ENCODE measurements around the gene CLSTN2.

DNA sequence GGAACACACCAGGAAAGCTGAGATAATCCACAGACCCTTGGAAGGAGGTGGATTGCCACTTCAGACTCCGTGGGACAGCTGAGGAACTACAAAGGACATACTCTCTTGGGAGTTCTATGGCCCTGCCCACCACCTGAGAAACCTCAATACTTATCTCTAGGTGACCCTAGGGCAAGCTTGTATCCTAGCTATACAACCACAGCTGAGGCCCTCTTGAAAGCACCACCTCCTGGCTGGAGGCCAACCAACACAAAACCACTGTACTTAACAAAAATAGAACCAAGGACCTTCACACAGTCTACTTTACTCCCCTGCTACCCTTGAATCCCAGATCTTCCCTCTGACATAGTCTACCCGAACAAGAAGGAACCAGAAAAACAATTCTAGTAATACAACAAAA is 682.1 kb downstream of the CLSTN2 start:
- no peak for TF ChIP-seq POLR2AphosphoS5 (IDR thresholded peaks at IDR 0.05; ENCODE audit: low read depth, low read length)
- no peak for TF ChIP-seq POLR2A (IDR thresholded peaks at IDR 0.05; ENCODE audit: low read depth, low read length)
